HCT116 (cell line): ENCODE data around the gene YTHDF1. TPM values are rescaled to one million over a fixed set of nuclear protein-coding genes. Genes with fewer than 3 reads are reported as not detected.

Experiments used
- ATAC-seq: fragments of 200-7000 bp; cut with Tn5 transposase; 2 replicates; pipeline ENCODE4 v1.9.1; 2020; ENCODE audit warnings: mild to moderate bottlenecking, moderate library complexity
- BruUV-seq: library from RNA; stranded (reverse); fragments of 400-500 nt; replicated peaks from 2 replicates; lab custom pipeline; 2021; lab: Mats Ljungman, UMichigan
- CTCF ChIA-PET: fragments of 300-600 bp; sonication (Branson Sonifier 250); formaldehyde crosslinking; loops from one replicate; lab custom pipeline; 2021; ENCODE audit warnings: antibody characterized with exemption; lab: Charles Lee
- POLR2A ChIA-PET: fragments of 300-600, 350-600 bp; sonication (Branson Sonifier 250); formaldehyde crosslinking; loops from one replicate; lab custom pipeline; 2021; ENCODE audit warnings: antibody characterized with exemption; lab: Charles Lee
- RAD21 ChIA-PET, 2 experiments: fragments of 300-600 bp; sonication (Branson Sonifier 250); formaldehyde crosslinking; loops; one replicate each; lab custom pipeline; 2023; ENCODE audit warnings: low total read pairs in 2 of 2; ENCODE audit not compliant: uncharacterized antibody in 2 of 2, unreplicated experiment in 2 of 2, low non-redundant PET in 1 of 2; lab: Charles Lee
- DNase-seq: peaks from one replicate; pipeline ENCODE4 v3.0.0-alpha.2; 2010; ENCODE audit warnings: low read depth, low spot score
- H2AFZ ChIP-seq: fragments of 200-600 bp; shearing (Covaris generic), sonication (generic); 2 replicates; pipeline ENCODE4 v1.6.1; 2017; ENCODE audit warnings: low read depth, mixed run types, mixed read lengths, antibody characterized with exemption, low read length; ENCODE audit not compliant: poor library complexity, severe bottlenecking
- H3K27ac ChIP-seq: 2 replicates; pipeline ENCODE4 v1.5.1; 2012; ENCODE audit warnings: low read depth, low read length
- H3K27me3 ChIP-seq: fragments of 200-600 bp; sonication (generic); 2 replicates; pipeline ENCODE4 v1.6.1; 2016; ENCODE audit warnings: mixed run types, low read length, mixed read lengths; ENCODE audit not compliant: insufficient read depth
- H3K36me3 ChIP-seq, 2 experiments: fragments of 200-500 bp in 1 of 2; fragments of 200-600 bp in 1 of 2; sonication (Bioruptor generic) in 1 of 2; sonication (generic) in 1 of 2; 2 replicates each; pipeline versions ENCODE4 v1.5.1 to v1.6.1; 2014 to 2016; ENCODE audit warnings: low read length in 2 of 2, inconsistent platforms in 1 of 2, mixed read lengths in 1 of 2, mixed run types in 1 of 2; ENCODE audit not compliant: insufficient read depth in 2 of 2, control insufficient read depth in 1 of 2
- H3K4me1 ChIP-seq, 2 experiments: fragments of 200-600 bp in 1 of 2; sonication (generic) in 1 of 2; 2 replicates each; pipeline versions ENCODE4 v1.5.1 to v1.6.1; 2012 to 2017; ENCODE audit warnings: low read length in 2 of 2, inconsistent platforms in 1 of 2, mild to moderate bottlenecking in 1 of 2, mixed read lengths in 1 of 2, mixed run types in 1 of 2, moderate library complexity in 1 of 2; ENCODE audit not compliant: insufficient read depth in 2 of 2, control insufficient read depth in 1 of 2
- H3K4me2 ChIP-seq: fragments of 200-600 bp; sonication (generic); 2 replicates; pipeline ENCODE4 v1.6.1; 2017; ENCODE audit warnings: mixed run types, low read length, mixed read lengths
- H3K4me3 ChIP-seq, 2 experiments: fragments of 200-600 bp in 1 of 2; sonication (generic) in 1 of 2; replicated peaks in 1 of 2; 2 replicates each; pipeline ENCODE4 v1.5.1; 2011 to 2016; ENCODE audit warnings: low read length in 2 of 2, control low read depth in 1 of 2, low read depth in 1 of 2, mild to moderate bottlenecking in 1 of 2, mixed read lengths in 1 of 2, mixed run types in 1 of 2
- H3K79me2 ChIP-seq: fragments of 200-600 bp; sonication (generic); 2 replicates; pipeline ENCODE4 v1.6.1; 2017; ENCODE audit warnings: mild to moderate bottlenecking, mixed run types, low read length, moderate library complexity, mixed read lengths; ENCODE audit not compliant: insufficient read depth
- H3K9ac ChIP-seq: fragments of 200-600 bp; sonication (generic); 2 replicates; pipeline ENCODE4 v1.6.1; 2016; ENCODE audit warnings: low read length, mixed read lengths
- H3K9me2 ChIP-seq: fragments of 200-600 bp; sonication (generic), shearing (Covaris generic); 2 replicates; pipeline ENCODE4 v1.6.1; 2017; ENCODE audit warnings: mixed run types, mild to moderate bottlenecking, moderate library complexity; ENCODE audit not compliant: insufficient read depth
- H3K9me3 ChIP-seq, 2 experiments: fragments of 200-500 bp in 1 of 2; fragments of 200-600 bp in 1 of 2; sonication (Bioruptor generic) in 1 of 2; sonication (generic) in 1 of 2; 2 replicates each; pipeline ENCODE4 v1.6.1; 2014 to 2017; ENCODE audit warnings: low read length in 2 of 2, mixed read lengths in 2 of 2, inconsistent platforms in 1 of 2, low read depth in 1 of 2, mild to moderate bottlenecking in 1 of 2, mixed run types in 1 of 2, moderate library complexity in 1 of 2; ENCODE audit not compliant: control insufficient read depth in 1 of 2, insufficient read depth in 1 of 2
- H4K20me1 ChIP-seq: fragments of 200-600 bp; sonication (generic), shearing (Covaris generic); 2 replicates; pipeline ENCODE4 v1.6.1; 2017; ENCODE audit warnings: mixed run types, mild to moderate bottlenecking, moderate library complexity; ENCODE audit not compliant: insufficient read depth
- CBX3 ChIP-seq: IDR thresholded peaks from 2 replicates; pipeline ENCODE4 v1.6.1; 2012; ENCODE audit warnings: low read depth
- EZH2 ChIP-seq: fragments of 200-600 bp; sonication (generic); IDR thresholded peaks from 2 replicates; pipeline ENCODE4 v1.6.1; 2017; ENCODE audit warnings: antibody characterized with exemption, mixed run types
- MAX ChIP-seq: IDR thresholded peaks from 2 replicates; pipeline ENCODE4 v1.6.1; 2012
- REST ChIP-seq: IDR thresholded peaks from 2 replicates; pipeline ENCODE4 v1.6.1; 2012; ENCODE audit warnings: low read depth
- SIN3A ChIP-seq: IDR thresholded peaks from 2 replicates; pipeline ENCODE4 v1.6.1; 2012; ENCODE audit warnings: low read depth
- intact Hi-C: fragments of 100-400 bp; cut with micrococcal nuclease; formaldehyde crosslinking; loops from 2 replicates; pipeline ENCODE4 v1.10.0; 2022
- total RNA-seq: library from RNA; stranded (reverse); gene quantifications from one replicate; pipeline ENCODE4 v1.2.1, GENCODE V29; 2021; ENCODE audit not compliant: unreplicated experiment

YTHDF1 gene
- total RNA-seq, 1 experiment from 2014 or later, result 42.8 TPM

DNA sequence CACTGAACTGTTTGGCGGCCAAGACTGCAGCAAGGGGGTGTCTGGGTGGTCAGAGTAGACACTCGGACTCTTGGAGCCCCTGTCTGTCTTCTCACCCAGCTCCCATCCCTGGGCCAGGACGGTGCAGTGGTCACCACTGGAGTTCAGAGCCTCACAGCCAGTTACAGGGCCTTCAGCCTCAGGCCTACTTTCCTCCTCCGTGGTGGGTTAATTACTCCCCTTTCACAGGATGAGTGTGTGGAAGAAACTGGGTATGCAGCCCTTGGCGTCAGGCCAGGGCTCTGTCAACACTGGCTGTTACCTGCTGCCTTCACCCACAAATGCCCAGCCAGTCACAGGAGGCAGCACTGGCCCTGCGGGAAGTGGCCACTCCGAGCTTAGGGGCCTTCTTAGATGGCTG lies 1.8 kb upstream of the YTHDF1 start:
- BruUV-seq, result no TSS peak
- POLR2A ChIA-PET, result no interaction called here
- Histone ChIP-seq H3K36me3 (peaks cover 12 to 19% of the 10 kb centered on the region in 2 experiments; a peak in 3 of 4 replicates), H3K27ac (no peak overlapping the region; the same call in 1 of the 2 replicates), H3K4me1 (peaks cover 14 to 23% of the 10 kb centered on the region in 2 experiments), H3K9me2 (no peaks in the 10 kb centered on the region), H3K4me2 (no peak overlapping the region)
- ATAC-seq, result no peak
- TF ChIP-seq REST, result no peak
- no peak for TF ChIP-seq MAX
- TF ChIP-seq SIN3A, result no peak
- no peak for TF ChIP-seq EZH2
- no peak for TF ChIP-seq CBX3
- TF ChIP-seq, all 23 proteins: peak for 0
- Histone ChIP-seq H2AFZ (no peak overlapping the region), H3K9me3 (no peaks in the 10 kb centered on the region), H3K27me3 (no peaks in the 10 kb centered on the region), H3K79me2 (peaks cover 31% of the 10 kb centered on the region), H3K9ac (no peak overlapping the region), H4K20me1 (peaks cover 3% of the 10 kb centered on the region; the same call in 1 of the 2 replicates), H3K4me3 (no peak overlapping the region)
- DNase-seq, result no peak
- CTCF ChIA-PET, result no interaction called here
- intact Hi-C loops, result no loop called here
- RAD21 ChIA-PET, result no interaction called here
